Adrenal gland (tissue), 12 donors: ENCODE measurements around the gene ADGRL2. TPM values are rescaled to one million over a fixed set of nuclear protein-coding genes. Genes with fewer than 3 reads are reported as not detected.

ENCODE experiments used
- DNase-seq, 7 donors: peaks; one replicate each; pipeline ENCODE4 v3.0.0-alpha.2; 2019 to 2020
- H3K27ac ChIP-seq, 5 donors: fragments of 200-600 bp; sonication (generic) in 4 of 5; 1 replicate in 3 of 5; 2 replicates in 2 of 5; pipeline versions ENCODE4 v1.5.1 to v1.8.0; 2016 to 2020; ENCODE audit warnings: mild to moderate bottlenecking in 1 of 5
- H3K27me3 ChIP-seq: fragments of 200-600 bp; 2 replicates; pipeline ENCODE4 v1.8.0; 2021
- H3K36me3 ChIP-seq, 2 donors: fragments of 200-600 bp; replicated peaks in 1 of 2; 1 replicate in 1 of 2; 2 replicates in 1 of 2; pipeline versions ENCODE4 v1.5.1 to v1.8.0; 2018 to 2022
- H3K4me1 ChIP-seq, 2 donors: fragments of 200-600 bp; replicated peaks in 1 of 2; 1 replicate in 1 of 2; 2 replicates in 1 of 2; pipeline versions ENCODE4 v1.5.1 to v1.8.0; 2018 to 2021
- H3K4me3 ChIP-seq, 4 donors: fragments of 200-600 bp; sonication (generic) in 3 of 4; one replicate each; pipeline ENCODE4 v1.5.1; 2016 to 2018
- H3K9me3 ChIP-seq, 3 donors: fragments of 200-600 bp; sonication (generic) in 1 of 3; replicated peaks in 1 of 3; 1 replicate in 2 of 3; 2 replicates in 1 of 3; pipeline versions ENCODE4 v1.5.1 to v1.8.0; 2016 to 2021
- CTCF ChIP-seq, 6 experiments: fragments of 450-650 bp in 4 of 6; fragments of 200-600 bp in 2 of 6; sonication (generic) in 1 of 6; IDR thresholded peaks; 1 replicate in 5 of 6; 2 replicates in 1 of 6; pipeline versions ENCODE4 v1.5.1 to v1.8.0; 2016 to 2021; ENCODE audit warnings: antibody characterized with exemption in 6 of 6, mild to moderate bottlenecking in 2 of 6, moderate library complexity in 1 of 6
- POLR2A ChIP-seq, 2 donors: fragments of 450-650 bp; IDR thresholded peaks; one replicate each; pipeline ENCODE4 v1.6.1; 2017; ENCODE audit warnings: antibody characterized with exemption in 2 of 2, mild to moderate bottlenecking in 2 of 2, moderate library complexity in 1 of 2
- WGBS, 4 donors: extraction: QIAGEN DNeasy Blood & Tissue Kit in 2 of 4; methylation state at CpG; one replicate each; pipeline versions ENCODE4 v1.1.5 to v1.1.7; 2013 to 2017; 5-methylcytosine and 5-hydroxymethylcytosine counted together
- intact Hi-C, 2 donors: fragments of 100-400 bp; cut with DNase I; formaldehyde crosslinking; loops; one replicate each; pipeline versions ENCODE4 v1.14.1 to v1.15.0; 2022 to 2023
- polyA plus RNA-seq, 3 donors: library from polyadenylated mRNA; stranded (reverse); fragments of 200-250 nt in 2 of 3; fragments of 350-450 nt in 1 of 3; fragmentation: Illumina TruSeq in 1 of 3; extraction: RNeasy Lipid Tissue Mini Kit (QIAGEN cat#74804) in 1 of 3; gene quantifications; one replicate each; pipeline ENCODE4 v1.2.3, GENCODE V29; 2013 to 2014
- total RNA-seq, 9 donors: library from RNA; depleted of rRNA in 4 of 9; stranded (reverse); fragments of >200 nt in 4 of 9; fragments of 120-200 nt in 1 of 9; fragmentation: NEBNext Ultra II Directional in 1 of 9; extraction: Animal tissue kit (Norgen Biotek cat#: 25700) in 1 of 9; gene quantifications; one replicate each; pipeline versions ENCODE4 v1.1.0 to v1.2.4, GENCODE V29; 2013 to 2023
- donor health status: healthy with polysubstance abuse.
- donor health status: Bipolar disorder and iron deficiency.
- donor health status: DM: yes; HTN: yes; CAD: no.
- donor health status: DM: no; HTN: no; CAD: no.
- donor health status: DM: no; HTN: no; CAD: no.
- donor health status: DM: yes; HTN: yes; CAD: no.

Gene ADGRL2
- total and polyA plus RNA-seq, 12 donors: 24.2 to 170 (median 58.9) TPM

GRCh38 chr1:81802707-81803430, 2.1 kb downstream of the ADGRL2 start:
- peaks cover 9 to 24% of the 10 kb centered on the region in 2 donors for H3K4me1 ChIP-seq
- peak in 1 of 2 donors; percentile 51 for TF ChIP-seq POLR2A (IDR thresholded peaks at IDR 0.05)
- peak; percentile 24 to 64 (median 50) for TF ChIP-seq CTCF (IDR thresholded peaks at IDR 0.05)
- peak; percentile 72 to 82 (median 78) for DNase-seq
- no peaks in the 10 kb centered on the region for H3K9me3 ChIP-seq
- 0 to 1% (median 1%) methylated on average over 26 to 55 of the region's 55 CpGs for whole genome bisulfite sequencing, 4 donors
- peak overlapping the region; percentile 41 to 88 (median 80) for H3K4me3 ChIP-seq
- no peaks in the 10 kb centered on the region for H3K27me3 ChIP-seq
- peak overlapping the region; percentile 48 to 97 (median 89) for H3K27ac ChIP-seq
- intact Hi-C loops: no loop called here
- H3K36me3 ChIP-seq: no peaks in the 10 kb centered on the region

- Histone ChIP-seq H3K4me3 (peak overlapping the region; percentile 41 to 88 (median 80)), H3K4me1 (peaks cover 9 to 30% of the 10 kb centered on the region in 2 donors), H3K27ac (peak overlapping the region in 4 of 5 donors; percentile 48 to 97 (median 90)), H3K36me3 (no peaks in the 10 kb centered on the region), H3K27me3 (no peaks in the 10 kb centered on the region), H3K9me3 (no peaks in the 10 kb centered on the region)
- TF ChIP-seq CTCF (IDR thresholded peaks at IDR 0.05) (no peak), POLR2A (IDR thresholded peaks at IDR 0.05) (no peak)
- DNase-seq: peak in 2 of 7 donors; percentile 19 to 23
- 1 to 3% (median 2%) methylated on average over 15 of the region's 15 CpGs for WGBS, 4 donors
- intact Hi-C loops: no loop called here
Measured at GRCh38 chr1:81803431-81804110, 2.8 kb downstream of the ADGRL2 start.

GRCh38 chr1:81804312-81804711, 3.6 kb downstream of the ADGRL2 start:
- H3K4me1 ChIP-seq: peaks cover 9 to 34% of the 10 kb centered on the region in 2 donors
- intact Hi-C loops: no loop called here
- H3K4me3 ChIP-seq: peak overlapping the region in 2 of 4 donors; percentile 74 to 88
- H3K9me3 ChIP-seq: no peaks in the 10 kb centered on the region
- TF ChIP-seq POLR2A (IDR thresholded peaks at IDR 0.05) (no peak), CTCF (IDR thresholded peaks at IDR 0.05) (no peak)
- peak overlapping the region in 1 of 5 donors; percentile 92 for H3K27ac ChIP-seq
- H3K36me3 ChIP-seq: no peaks in the 10 kb centered on the region
- DNase-seq: no peak
- 40 to 52% (median 42%) methylated on average over 2 of the region's 2 CpGs for WGBS, 4 donors
- no peaks in the 10 kb centered on the region for H3K27me3 ChIP-seq
